GM19043 (cell line): ENCODE measurements around the gene CCSER2.
A peak's percentile ranks its signal among the peaks of the same experiment; 100 is the strongest.
"Not testable (repeated sequence)": the region's sequence is repeated elsewhere in the genome, so short reads cannot be mapped to it uniquely, and the experiment has no call there.

Experiments used
- ATAC-seq: cut with Tn5 transposase; IDR thresholded peaks from one replicate; pipeline ENCODE4 v1.9.1; 2021; ENCODE audit warnings: low read depth; ENCODE audit not compliant: unreplicated experiment

Gene CCSER2

DNA sequence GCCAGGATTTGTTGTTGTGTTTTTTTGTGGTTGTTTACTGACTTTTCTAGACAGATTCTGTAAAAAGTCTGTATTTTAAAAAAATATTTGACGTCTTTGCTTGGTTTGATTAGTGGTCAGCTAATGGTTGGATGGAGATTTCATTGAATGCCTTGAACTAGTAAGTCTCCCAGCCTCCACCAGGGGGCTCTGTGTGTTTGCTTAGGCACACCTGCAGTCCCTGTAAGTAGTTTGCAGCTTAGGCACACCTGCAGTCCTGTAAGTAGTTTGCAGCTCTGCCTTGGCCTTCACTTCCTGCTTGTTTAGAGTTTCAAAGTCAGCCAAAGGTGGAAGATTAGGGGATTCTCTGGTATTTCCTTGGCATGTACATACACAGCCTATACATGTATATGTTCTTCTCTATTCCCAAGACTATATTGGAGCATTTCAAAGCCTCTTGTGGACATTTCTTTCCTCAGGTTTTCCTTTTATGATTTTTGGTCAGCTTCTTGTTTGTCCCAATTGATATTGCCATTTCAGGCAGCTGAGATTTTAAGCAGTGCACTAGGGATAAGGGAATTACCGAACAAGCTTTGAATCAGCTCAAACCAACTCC is 101.6 kb downstream of the CCSER2 start:
- ATAC-seq, result peak; percentile 98

DNA sequence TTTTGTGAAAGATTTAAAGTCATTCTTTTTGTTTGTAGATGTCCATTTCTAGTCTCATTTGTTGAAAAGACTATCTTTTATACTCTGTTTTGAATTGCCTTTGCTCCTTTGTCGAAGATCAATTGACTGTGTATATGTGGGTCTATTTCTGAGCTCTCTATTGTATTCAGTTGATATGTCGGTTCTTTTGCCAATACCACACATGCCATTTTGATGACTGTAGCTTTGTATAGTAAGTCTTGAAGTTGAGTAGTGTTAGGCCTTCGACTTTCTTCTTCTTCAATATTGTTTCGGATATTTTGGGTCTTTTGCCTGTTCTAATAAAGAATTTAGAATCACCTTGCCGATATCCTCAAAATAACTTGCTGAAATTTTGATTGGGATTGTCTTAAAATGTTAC is 104.5 kb downstream of the CCSER2 start:
- ATAC-seq, result no peak

DNA sequence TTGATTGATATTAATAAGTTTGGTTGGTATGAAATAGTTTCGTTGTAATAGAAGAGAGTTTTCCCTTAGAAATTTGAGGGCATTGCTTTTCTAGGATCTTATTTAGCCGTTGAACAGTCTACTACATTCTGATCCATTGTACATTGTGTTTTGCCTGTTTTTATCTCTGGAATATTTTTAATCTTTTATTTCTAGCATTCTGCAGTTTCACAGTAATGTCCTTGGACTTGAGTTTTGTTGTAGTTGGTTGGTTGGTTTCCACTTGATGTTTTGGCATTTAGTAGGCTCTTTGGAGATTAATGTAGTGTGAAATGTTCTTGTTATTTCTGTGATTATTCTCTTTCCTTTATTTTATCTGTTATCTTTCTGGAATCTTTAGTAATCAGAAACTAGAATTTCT is 112.4 kb downstream of the CCSER2 start:
- ATAC-seq, result no peak

DNA sequence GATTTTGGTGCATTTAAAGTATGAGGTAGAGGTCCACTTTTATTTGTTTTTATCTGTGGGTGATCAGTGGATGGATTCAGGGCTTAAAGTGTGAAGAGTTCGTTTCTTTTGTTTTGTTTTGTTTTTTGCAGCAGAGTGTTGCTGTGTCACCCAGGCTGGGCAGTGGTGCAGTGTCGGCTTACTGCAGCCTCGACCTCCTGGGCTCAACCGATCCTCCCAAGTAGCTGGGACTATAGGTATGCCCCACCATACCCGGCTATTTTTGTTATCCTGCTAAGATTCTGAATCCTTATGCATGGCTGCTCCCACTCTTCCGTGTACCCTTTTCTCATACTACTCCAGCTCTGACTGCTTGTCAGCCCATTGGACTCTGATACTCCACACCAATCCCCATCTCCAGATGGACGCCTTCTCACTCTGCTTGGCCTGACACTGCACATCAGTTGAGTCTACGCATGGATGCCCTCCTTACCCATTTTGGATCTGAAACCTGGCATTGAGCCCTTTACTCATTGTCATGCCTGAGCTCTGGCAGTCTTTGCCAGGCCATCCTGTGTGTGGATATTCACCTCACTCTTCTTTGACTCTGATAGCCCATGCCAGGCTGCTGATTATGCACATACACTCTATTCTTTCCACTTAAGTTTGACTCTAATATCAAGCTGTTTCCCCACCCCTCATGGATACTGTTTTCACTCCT is 119.5 kb downstream of the CCSER2 start:
- no peak for ATAC-seq

DNA sequence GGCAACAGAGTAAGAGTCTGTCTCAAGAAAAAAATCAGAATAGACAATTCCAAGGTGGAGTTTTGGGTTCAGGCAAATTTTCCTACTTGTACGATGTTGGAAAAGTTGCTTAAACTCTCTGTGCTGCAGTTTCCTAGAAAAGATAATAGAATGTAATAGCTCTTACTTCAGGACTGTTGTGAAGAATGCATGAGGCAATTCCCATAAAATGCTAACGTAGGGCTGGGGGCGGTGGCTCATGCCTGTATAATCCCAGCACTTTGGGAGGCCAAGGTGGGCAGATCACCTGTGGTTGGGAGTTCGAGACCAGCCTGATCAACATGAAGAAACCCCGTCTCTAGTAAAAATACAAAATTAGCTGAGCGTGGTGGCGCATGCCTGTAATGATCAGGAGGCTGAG is 121.0 kb downstream of the CCSER2 start:
- not testable (repeated sequence) for ATAC-seq

DNA sequence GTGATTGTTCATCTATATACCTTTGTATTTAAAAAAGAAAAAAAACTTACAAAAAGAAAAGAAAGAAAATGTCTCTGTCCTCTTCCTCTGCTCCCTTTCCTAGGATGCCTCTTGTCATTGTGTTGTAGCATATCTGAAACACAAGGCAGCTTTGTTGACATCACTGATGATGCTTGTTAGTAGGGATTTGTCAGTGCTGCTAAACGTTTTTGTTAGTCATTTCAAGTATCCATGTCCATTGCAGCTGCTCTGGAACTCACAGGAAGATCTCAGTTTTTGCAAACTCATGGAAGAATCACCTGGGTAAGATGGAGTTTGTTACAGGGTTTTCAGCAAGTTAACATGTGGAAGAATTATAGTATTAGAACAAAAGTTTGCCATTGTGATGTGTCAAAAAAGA is 123.6 kb downstream of the CCSER2 start:
- no peak for ATAC-seq

DNA sequence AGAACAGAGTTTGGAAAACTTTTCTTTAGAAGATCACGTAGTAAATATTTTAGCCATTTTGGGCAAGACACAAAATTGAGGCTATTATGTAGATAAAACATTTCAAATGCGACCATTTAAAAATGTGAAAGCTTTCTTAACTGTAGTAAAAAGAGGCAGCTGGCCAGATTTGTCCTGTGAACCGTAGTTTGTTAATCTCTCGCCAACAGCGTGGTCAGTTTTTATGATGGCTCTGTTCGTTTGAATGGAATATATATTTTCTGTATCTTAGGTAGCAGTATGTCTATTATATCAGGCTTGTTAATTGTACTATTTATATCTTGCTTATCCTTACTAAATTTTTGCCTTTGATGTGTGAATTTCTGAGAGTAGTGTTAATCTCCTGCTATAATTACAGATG is 124.9 kb downstream of the CCSER2 start:
- no peak for ATAC-seq

DNA sequence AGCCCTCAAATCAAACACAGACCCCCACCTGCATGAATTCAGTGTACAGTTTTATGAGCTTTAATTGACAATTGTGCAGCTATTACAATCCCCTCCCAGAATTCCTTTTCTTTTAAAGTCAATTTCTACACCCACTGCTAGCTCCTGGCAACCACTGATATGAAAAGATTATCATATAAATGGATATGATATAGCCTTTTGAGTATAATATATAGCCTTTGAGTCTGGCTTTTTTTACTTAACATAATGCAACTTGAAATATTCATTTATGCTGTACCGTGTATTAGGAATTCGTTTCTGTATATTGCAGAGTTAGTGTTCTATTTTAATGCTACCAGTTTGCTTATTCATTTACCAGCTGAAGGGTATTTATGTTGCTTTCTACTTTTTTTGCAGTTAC is 127.7 kb downstream of the CCSER2 start:
- ATAC-seq, result no peak

DNA sequence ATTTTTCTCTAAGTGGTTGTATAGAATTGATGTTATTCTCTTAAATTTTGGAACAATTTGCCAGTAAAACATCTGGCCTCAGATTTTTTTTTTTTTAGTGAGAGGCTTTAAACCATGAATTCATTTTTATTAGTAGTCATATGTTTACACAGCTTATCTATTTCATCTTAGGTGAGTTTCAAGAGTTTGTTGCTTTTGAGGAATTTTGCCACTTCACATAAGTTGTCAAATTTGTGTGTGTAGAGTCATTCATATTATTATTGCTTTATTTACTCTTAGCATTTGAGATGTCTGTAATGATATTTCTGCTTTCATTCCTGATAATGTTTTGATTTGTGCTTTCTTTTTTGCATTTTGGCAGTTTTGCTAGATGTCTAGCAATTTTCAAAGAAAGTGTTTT is 132.1 kb downstream of the CCSER2 start:
- ATAC-seq, result no peak

DNA sequence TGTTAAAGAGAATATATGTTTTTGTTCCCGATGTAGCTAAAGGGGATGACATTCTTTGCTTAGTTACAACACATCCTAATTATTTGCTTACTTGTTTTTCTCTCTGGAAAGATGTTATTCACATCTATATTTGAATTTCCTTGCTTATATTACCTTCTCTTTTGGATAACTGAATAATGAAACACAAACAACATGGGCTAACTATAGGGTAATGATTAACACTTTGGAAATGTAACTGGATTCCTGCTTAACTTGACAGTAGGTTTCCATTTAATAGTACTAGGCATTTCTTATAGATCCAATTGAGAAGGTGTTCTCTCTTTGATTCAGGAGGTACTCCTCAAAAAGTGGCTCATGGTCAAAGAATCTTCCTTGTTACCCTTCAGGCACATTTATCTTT is 141.1 kb downstream of the CCSER2 start:
- ATAC-seq, result no peak

DNA sequence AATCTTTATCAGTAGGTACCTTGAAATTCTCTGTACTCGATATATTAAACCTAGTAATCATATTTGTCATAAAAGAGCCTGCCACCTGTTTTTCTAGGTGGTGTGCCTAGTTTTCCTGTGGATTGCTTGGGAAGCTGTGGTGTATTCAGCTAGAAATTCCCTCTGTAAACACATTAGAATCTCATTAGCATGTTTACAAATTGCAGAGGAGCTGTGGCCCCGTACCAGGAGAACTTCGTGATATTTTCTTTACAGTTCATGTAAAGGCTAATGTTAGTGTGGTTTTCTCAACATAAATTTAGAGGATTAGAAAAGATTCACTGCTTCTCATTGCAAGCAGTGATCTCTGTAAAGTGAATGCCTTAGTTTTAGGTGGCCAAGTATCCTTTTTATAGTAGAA is 144.7 kb downstream of the CCSER2 start:
- no peak for ATAC-seq

DNA sequence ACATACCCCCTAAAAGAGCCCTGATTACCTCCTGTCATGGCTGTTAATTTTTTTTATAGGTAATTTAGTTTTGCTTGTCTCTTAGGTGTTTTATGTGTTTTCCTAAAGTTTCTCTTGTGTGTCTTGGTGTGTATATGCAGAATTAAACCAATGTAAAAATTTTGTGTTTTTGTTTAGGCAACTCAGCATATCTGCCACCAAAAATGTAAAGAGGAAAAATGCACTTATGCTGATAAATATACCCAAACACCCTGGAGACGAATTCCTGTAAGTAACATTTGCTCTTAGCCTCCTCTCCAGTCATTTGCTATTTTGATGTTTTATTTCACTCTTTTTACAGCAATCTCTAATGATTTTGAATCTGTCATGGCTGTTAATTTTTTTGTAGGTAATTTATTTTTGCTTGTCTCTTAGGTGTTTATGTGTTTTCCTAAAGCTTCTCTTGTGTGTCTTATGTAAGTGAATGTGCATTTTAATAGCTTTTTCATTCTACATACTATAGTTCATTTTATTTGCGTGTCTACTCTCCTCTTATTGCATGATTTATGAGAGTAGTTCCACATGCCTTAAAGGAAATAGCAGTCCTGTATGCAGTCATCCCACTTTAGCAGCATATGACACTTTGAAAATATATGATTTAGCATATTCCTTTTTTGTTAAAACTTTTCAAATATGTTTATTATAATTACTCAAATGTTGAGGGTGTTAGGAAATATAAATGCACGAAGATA is 149.2 kb downstream of the CCSER2 start:
- ATAC-seq, result no peak

DNA sequence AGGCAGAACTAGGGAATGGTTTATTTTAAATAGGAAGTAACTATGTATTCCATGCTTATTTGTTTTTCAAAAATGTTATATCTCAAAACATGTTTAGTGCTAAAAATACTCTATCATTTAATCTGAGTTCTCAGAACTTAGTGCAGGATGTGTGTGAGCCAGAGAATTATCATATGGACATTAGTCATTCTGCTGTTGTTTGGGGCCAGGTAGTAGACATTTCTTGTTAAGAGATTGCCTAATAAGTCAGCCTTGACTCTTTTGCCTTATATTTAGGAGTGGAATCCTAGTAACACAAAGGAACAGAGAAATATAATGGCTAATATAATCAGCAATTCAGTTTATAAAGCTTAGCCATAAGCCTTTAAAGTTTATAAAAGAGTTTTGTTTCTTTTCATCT is 149.8 kb downstream of the CCSER2 start:
- no peak for ATAC-seq

DNA sequence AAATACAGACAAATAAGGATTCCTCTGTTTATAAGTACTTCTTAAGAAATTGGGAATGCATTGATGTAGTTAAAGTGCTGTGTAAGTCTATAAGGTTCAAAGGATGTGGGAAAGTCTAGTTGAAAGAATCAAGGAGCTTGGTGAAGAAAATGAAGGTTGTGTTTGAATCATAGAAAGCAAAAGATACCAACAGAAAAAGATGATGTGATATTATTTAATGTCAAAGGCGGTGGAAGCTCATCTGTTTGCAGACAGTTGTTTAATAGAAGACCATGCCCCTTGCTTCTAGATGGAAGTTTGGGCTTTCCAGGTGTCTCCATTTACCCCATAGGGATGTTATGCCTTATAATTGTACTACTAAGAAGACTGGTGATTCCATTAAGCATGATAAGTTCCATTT is 150.3 kb downstream of the CCSER2 start:
- no peak for ATAC-seq

DNA sequence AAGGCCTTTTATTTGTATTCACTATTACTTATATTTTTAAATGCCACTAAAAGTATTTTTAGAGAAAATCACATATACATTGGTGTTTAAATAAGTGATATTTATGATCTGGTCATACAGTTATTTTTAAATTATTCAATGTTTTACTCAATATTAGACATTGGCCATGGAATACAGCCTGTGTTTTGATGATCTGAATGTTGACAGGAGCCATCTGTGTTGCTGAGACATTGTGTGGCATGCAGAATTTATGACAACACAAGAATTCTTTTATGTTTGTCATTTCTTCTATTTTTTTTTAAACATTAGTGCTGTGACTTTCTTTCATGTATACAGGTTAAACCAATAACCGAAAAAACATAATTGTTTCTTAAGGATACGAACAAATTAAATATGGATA is 156.2 kb downstream of the CCSER2 start:
- no peak for ATAC-seq

DNA sequence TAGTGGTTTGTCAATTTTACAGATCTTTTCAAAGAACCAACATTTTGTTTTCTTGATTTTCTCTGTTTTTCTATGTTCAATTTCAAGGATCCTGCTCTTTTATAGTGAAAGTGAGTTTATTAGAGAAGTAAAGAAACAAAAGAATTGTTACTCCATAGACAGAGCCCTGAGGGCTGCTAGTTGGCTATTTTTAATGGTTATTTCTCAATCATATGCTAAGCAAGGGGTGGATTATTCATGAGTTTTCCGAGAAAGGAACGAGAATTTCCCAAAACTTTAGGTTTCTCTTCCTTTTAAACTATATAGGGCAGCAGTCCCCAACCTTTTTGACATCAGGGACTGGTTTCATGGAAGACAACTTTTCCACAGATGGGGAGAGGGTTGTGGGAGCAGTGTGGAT is 165.0 kb downstream of the CCSER2 start:
- ATAC-seq, result no peak

DNA sequence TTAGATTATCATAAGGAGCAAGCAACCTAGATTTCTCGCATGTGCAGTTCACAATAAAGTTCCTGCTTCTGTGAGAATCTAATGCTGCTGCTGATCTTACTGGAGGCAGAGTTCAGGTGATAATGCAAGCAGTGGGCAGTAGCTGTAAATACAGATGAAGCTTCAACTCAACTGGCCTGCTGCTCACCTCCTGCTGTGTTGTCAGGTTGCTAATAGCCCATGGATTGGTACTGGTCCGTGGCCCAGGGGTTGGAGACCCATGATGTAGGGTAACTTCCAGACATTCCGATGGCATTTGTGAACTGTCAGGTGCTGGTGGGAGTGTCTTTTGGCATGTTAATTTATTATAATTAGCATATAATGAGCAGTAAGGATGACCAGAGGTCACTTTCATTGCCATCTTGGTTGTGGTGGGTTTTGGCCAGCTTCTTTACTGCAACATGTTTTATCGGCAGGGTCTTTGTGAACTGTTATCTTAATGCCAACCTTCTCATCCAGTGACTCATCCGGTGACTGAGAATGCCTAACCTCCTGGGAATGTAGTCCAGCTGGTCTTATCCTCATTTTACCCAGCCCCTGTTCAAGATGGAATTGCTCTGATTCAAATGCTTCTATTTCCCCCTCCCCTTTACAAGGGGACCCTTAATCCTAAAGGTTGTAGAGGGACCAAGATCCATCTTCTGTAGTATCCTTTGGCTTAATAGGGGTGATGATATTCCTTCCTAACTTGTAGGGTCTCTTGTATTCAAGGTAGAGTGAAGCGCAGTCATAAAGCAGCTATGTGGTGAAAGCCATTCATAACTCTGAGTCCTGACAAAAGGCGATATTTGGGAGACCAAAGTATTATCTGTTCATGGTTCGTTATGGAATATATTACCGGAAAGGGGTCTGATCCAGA is 165.8 kb downstream of the CCSER2 start:
- no peak for ATAC-seq

DNA sequence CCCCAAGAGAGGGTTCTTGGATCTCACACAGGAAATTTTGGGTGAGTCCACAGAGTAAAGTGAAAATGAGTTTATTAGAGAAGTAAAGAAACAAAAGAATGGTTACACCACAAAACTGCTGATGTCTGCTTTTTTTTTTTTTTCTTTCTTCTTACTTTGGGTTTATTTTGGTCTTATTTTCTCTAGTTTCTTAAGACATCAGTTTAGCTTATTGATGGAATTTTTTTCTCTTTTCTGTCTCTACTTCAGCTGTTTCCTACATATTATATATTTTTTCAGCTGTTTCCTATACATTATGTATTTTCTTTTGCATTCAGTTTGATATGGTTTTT is 166.4 kb downstream of the CCSER2 start:
- no peak for ATAC-seq

DNA sequence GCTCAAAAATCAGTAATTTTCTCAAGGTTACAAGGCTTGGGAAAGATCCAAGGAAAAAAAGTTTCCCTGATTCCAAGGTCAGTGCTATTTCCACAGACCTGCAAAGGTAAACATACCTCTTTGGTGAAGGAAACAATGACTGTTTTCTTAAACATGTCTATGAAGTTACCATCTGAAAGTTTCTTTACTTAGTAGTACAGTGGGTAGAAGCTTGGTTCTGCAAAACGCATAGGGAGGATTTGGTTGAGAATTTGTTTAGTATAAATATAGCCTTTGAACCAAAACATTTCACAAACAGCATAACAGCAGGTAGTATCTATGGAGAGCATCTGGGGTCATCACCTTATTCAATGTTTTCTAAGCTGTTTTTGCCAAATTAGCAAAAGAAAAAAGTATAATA is 169.6 kb downstream of the CCSER2 start:
- ATAC-seq, result no peak

DNA sequence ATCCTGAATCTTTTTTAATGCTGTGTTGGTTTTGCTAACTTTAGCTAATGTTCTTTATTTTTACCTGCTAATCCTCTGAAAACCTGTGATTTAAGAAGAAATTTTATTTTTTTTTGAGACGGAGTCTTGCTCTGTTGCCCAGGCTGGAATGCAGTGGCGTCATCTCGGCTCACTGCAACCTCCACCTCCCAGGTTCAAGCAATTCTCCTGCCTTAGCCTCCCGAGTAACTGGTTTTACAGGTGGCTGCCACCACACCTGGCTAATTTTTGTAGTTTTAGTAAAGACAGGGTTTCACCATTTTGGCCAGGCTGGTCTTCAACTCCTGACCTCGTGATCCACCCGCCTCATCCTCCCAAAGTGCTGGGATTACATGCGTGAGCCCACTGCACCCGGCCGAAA is 170.7 kb downstream of the CCSER2 start:
- ATAC-seq, result not testable (repeated sequence)

DNA sequence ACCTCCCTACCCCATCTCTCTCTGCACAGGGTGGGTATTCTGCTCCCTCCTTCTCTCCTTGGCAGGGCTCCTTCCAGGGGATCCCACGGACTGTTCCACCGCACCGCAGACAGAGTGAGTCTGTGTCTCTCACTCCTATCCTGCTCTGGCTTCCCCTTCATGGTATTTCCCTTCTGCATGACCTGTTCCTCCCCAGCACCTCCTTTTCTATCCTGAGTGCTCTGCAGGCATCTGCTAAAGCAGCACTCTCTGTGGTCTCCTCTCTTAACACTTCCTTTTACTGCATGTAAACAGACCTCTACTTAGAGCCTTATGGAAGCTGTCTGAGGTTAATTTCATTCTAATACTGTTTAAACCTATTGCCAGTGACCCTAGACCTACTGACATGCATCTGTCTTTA is 171.5 kb downstream of the CCSER2 start:
- peak; percentile 59 for ATAC-seq
